ENCODE measurements around the gene C2orf72.
"Not testable (repeated sequence)": the region's sequence is repeated elsewhere in the genome, so short reads cannot be mapped to it uniquely, and the experiment has no call there.

The C2orf72 gene

DNA sequence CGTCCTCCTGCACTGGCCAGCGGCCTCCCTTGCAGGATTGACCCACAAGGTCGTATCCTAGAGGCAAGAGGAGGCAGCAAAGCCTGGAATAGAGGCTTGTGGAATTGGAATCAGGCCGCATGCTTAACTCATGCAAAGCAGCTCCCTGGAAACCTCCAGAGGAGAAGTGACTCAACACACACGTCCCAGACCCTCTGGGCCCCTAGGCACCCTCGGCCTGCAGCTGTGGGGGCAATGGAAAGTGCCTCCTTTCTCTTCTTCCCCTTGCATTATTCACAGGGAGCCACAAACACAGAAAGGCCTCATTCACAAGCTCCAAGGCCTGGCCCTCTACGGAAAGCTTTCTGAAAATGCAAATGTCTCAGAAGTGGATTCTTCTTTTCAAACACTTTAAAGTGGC, 21.8 kb upstream of the C2orf72 start:
- DNase-seq (ENCODE audit: low read depth): no peak

DNA sequence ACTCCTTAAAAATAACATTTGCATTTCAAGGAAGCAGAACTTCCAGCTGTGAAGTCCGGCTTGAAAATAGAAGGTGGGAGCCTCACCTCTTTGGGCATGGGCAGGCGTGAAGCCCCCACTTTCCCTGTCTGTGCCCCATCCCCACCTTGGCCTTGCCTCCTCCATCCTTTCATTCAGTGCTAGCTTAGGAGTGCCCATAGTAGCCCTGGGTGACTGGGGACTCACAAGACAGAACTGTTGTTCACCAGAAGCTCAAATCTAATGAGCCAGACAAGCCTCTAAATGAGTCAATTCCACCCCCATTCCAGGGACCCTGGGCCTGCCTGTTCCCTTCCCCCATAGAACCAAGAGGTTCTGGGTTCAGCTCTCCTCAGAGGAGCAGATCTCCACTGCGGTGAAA, 21.4 kb upstream of the C2orf72 start:
- DNase-seq (ENCODE audit: low read depth): no peak

- DNase-seq (ENCODE audit: low read depth): no peak
Measured at GRCh38 chr2:231016566-231017230, 20.6 kb upstream of the C2orf72 start.

DNA sequence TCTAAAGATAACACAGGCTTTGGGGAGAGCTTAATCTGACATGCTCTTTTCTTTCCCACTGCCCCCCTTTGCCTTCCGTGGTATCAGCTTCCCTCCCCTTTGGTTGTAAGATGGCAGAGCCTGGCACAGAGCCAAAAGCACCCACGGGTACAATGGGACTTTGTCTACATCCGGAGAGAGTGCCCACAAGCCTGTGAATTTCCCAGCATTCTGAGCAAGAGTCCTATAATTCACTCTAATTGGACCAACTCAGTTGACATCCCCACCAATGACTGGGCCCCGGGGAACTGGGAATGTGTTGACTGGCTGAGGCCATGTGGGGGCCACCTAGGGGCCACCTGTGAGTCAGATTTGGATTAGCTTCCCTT, 20.1 kb upstream of the C2orf72 start:
- no peak for DNase-seq (ENCODE audit: low read depth)

DNA sequence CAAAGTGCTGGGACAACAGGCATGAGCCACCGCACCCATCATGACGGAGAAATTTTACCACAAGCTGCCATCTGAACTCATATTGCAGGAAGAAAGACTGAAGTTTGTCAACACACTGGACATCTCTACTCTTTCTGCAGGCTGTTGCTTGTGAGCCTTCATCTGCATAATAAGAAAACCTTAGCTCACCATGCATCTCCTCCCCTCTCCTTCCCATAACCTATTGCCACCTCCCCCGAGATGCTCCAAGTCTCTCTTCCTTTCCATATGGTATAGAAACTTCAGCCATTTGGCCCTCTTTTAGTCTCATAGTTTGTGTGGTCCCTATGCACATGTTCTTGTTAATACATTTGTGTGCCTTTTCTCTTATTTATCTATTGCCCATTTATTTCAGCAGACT, 19.1 kb upstream of the C2orf72 start:
- no peak for DNase-seq (ENCODE audit: low read depth)

DNA sequence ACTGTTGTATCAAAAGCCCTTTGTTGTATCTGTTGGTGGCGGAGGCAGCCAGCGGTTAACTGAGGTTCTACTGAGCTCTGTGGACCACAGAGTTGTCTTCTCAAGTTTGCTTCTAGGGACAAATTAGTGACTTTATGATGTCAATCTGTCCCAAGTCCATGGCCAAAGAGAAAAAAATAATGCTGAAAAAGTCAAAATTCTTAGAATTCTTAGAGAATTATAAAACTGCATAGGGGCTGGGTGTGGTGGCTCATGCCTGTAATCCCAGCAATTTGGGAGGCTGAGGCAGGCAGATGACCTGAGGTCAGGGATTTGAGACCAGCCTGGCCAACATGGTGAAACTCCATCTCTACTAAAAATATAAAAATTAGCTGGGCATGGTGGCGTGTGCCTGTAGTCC, 12.3 kb upstream of the C2orf72 start:
- DNase-seq (ENCODE audit: low read depth): not testable (repeated sequence)

- no peak for DNase-seq (ENCODE audit: low read depth)
Measured at GRCh38 chr2:231028889-231029288, 8.4 kb upstream of the C2orf72 start.

- DNase-seq (ENCODE audit: low read depth): no peak
Measured at GRCh38 chr2:231029563-231029962, 7.8 kb upstream of the C2orf72 start.

DNA sequence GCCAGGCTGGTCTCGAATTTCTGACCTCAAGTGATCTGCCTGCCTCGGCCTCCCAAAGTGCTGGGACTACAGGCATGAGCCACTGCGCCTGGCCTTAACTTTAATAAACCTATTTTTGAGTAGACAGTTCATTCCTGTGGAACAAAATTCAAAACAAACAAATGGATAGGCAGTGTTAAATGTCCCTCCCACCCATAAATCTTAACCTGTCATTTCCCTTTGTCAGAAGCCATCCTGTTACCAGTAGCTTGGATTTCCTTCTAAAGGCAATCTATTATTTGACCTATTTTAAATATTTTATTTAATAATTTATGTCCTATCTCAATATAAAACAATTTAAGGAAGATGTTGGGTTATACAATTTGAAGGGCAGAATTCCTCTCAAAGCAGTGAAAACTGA, 6.6 kb upstream of the C2orf72 start:
- no peak for DNase-seq (ENCODE audit: low read depth)

GRCh38 chr2:231032575-231033140, 4.7 kb upstream of the C2orf72 start:
- DNase-seq (ENCODE audit: low read depth): no peak

- DNase-seq (ENCODE audit: low read depth): no peak
Measured at GRCh38 chr2:231033147-231034132, 3.9 kb upstream of the C2orf72 start.

GRCh38 chr2:231034291-231034882, 2.9 kb upstream of the C2orf72 start:
- DNase-seq (ENCODE audit: low read depth): no peak

GRCh38 chr2:231036131-231036530, 1.2 kb upstream of the C2orf72 start:
- no peak for DNase-seq (ENCODE audit: low read depth)

DNA sequence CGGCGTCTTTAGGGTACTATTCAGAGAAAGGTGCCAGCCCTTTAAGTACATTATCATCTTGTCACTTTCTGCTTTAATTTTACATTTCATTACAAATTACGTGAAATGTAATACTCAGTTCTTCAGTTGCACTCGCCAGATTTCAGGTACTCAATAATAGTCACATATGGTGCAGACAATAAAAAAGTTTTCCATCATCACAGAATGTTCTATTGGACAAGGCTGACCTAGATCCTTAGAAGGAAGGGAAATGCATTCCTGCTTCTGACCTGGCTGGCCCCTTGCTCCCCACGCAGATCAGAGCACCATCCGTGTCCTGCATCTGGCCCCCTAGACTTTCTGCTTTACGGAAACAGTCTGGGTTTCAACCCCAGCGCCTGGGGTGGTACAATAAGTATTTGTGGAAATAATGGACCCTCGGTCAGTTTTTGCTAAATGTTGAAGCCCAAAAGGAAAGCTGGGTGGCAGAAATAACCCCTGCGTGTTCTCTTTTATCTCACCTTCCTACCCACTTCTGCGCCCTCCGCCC, 681 bp upstream of the C2orf72 start:
- DNase-seq (ENCODE audit: low read depth): no peak

GRCh38 chr2:231037731-231038482, 584 bp downstream of the C2orf72 start:
- no peak for DNase-seq (ENCODE audit: low read depth)

DNA sequence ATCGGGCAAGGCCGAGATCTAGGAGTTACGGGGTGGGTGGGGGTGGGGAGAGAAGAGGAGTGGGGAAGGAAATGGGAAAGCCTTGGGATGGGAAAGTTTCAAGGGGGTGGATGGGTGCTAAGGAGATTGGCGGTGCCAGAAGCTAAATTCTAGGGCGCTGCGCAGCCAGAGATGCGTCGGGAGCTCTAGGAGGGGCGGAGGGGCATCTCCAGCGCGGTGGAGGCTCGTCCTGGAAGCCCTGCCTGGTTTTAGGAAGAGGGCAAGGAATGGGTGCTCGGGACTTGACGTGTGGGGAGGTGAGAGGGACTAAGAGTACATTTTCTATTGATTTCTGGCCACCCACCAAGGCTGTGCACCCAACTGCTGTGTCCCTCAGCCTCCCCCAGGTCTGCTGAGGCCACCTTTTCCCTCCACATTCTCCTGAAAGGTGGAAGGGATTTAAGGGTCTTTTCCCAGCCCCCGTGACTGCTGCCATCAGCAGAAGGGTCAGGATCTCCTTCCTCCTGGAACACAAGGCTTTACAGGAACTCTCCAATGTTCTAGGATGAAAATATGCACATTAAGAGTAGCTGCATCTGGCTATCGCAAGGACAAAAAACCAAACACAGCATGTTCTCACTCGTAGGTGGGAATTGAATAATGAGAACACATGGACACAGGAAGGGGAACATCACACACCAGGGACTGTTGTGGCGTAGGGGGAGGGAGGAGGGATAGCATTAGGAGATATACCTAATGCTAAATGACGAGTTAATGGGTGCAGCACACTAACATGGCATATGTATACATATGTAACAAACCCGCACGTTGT, 1.4 kb downstream of the C2orf72 start:
- DNase-seq (ENCODE audit: low read depth): no peak

DNA sequence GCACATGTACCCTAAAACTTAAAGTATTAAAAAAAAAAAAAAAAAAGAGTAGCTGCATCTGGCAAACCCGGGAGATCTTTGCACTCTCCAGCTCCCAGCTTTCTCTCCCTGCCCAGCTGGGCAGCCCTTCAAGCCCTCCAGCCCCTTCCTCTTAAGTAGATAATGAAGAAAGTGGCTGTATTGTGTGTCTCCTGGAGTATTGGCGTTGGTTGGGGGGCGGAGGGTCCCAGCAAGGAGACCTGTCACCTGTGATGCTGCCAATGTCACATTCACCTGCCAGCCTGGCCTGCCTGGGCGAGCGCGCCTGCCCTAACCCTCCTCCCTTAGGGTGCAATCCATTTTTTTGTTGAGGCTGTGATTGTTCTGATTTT, 2.0 kb downstream of the C2orf72 start:
- no peak for DNase-seq (ENCODE audit: low read depth)

GRCh38 chr2:231039821-231040364, 2.6 kb downstream of the C2orf72 start:
- no peak for DNase-seq (ENCODE audit: low read depth)

GRCh38 chr2:231041061-231041689, 3.9 kb downstream of the C2orf72 start:
- DNase-seq (ENCODE audit: low read depth): no peak

DNA sequence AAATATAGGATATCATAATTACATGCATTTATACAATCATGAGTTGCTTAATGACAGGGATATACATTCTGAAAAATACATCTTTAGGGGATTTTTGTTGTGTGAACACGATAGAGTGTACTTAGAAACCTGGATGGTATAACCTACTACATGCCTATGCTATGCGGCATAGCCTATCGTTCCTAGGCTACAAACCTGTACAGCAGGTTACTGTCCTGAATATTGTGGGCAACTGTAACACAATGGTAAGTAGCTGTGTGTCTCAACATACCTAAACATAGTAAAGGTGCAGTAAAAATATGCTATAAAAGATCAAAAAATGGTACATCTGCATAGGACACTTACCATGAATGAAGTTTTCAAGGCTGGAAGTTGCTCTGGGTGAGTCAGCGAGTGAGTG, 6.5 kb downstream of the C2orf72 start:
- DNase-seq (ENCODE audit: low read depth): no peak

Measured in activated T-helper 9 cell treated with anti-CD3 and anti-CD28 coated beads, Interleukin-2, amount 50 U/mL, for 16 hours (primary cell).